Ecto neural progenitor cell (in vitro differentiated cells): ENCODE results near the gene ESRP2.

ENCODE experiments used
- DNase-seq: peaks from one replicate; pipeline ENCODE4 v3.0.0-alpha.2; 2018; ENCODE audit warnings: low spot score

ESRP2 gene

DNA sequence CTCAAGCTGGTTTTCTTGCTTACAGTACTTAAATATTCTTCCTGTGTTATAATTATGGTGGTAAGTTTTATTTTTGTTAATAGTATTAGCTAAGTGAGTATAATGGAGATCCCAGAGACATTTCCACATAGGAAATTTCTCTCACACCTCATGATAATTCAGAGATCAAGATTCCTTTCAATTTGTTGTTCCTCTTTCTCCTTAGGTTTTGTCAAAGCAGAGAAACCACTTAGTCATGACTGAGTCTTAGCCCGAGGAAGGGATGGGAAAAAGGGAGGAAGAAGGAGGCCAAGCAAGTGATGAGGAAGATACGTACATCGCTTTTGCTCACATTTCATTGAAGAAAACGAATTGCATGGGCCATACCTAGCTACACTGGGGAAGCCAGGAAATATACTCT lies 18.4 kb downstream of the ESRP2 start:
- DNase-seq, result no peak

DNA sequence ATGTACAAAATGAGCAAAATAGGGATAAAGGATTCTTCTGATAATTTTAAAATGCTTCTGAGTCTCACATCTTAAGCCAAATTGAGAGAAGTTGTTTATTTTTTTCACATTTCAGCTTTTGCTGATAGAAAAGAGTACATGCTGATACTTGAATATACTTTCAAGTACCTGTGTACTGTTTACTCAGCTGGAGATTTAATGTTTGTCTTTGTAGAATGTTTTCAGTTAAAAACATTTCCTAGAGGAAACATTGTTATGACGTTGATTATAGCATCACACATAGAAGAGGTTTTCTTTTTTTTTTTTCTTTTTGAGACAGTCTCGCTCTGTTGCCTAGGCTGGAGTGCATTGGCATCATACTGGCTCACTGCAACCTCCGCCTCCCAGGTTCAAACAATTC lies 19.7 kb downstream of the ESRP2 start:
- DNase-seq, result no peak

DNA sequence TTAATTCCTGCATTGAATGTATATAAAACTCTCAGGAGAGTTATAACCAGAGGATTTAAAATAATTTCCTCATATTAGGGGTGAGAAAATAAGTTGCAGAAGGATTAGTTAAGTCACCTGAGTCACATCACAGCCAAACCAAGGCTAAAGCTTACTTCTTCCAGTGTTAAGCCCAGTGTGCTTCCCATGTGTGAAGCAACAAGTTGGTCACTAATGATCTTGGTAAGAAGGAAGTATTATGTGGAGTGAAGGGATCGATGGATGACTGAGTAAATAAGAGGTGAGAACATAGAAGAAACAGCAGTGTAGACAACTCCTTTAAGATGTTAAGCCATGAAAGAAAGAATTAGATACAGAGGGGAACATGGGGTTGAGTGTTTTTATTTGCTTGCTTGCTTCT lies 20.6 kb downstream of the ESRP2 start:
- no peak for DNase-seq

DNA sequence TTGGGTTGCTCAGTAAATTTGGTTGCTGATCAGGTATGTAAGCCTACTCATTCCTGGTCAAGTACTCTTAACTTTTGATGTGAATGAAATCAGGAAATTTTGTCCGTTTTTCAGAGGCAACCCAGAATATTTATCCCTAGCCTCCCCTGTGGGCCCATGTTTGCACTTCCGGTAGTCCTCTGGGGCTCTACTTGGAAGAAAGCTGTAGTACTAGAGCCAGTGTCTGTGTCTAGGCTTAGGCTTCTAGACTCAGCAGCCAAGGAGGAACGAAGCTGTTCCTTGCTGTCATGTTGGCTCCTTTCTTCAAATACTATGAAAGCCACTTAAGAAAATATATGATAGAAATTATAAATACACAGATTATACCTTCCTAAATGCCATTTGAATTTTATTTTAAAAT lies 21.2 kb downstream of the ESRP2 start:
- DNase-seq, result no peak

DNA sequence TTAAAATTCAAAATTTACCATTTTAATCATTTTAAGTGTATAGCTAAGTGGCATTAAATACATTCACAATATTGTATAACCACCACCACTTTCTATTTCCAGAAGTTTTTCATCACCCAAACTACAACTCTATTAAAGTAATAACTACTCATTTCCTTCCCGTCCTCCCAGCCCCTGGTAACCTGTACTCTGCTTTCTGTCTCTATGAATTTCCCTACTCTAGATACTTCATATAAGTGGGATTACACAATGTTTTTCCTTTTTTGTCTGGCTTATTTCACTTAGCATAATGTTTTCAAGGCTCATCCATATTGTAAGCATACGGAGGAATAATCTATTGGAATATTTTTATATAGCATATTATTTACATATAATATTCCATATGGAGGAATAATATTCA lies 29.7 kb downstream of the ESRP2 start:
- no peak for DNase-seq

DNA sequence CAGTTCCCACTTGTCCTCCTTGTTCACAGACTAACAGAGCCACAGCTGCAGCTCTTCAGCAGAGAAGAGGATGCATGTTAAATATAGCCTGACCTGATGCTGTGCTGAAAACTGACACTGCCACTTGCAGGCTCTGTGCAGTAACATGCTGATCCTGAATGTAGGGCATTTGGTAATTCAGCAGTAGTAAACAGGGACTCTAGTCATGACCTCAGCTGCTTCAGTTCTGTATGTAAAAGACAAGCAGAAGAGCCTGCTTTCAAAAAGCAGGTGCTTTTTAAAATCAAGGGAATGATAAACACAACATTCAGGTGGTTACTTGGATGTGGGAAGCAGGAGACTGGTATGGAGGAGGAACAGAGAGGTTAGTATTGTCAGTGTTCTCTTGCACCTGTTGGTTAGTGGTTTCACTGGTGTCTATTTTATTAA lies 33.8 kb downstream of the ESRP2 start:
- no peak for DNase-seq

DNA sequence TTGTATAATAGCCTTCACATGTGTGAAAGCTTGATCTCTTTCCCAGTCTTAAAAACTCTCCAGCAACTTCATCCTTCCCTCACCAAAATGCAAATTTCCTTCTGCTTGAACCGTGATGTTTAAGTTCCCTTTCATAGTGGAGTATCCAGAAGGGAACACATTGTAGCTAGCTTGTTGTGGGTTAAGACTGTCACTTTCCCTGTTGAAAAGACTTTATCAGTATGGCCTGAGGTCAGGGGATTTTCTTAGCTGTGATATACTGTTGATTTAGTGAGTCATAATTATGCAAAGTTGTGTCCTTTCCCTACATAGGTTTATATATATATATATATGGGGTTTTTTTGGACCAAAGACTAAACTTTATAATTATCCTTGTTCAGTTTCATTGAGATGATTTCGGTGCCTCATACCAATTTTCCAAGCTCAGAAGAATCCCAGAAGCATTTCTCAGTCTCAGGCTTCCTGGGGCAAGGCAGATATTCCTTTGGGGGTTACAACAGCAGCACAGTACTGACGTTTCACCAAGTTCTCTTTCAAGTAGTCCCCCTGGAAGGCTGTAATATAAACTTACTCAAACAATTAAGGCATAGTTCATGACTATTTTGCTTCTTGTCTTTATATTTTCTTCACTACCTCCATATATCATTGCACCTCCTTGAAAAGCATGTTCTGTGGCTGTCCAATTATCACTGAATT lies 35.7 kb downstream of the ESRP2 start:
- no peak for DNase-seq

DNA sequence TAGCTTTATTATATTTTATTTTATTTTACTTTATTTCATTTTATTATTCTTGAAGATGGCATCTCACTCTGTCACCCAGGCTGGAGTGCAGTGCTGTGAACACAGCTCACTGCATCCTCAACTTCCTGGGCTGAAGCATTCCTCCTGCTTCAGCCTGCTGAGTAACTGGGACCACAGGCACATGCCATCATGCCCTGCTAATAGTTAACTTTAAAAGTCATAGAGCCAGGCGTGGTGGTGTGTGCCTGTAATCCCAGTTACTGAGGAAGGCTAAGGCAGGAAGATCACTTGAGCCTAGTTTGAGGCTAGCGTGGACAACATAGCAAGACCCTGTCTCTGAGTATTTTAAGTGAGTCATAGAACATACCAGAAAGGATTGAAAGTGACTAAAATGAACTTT lies 38.7 kb downstream of the ESRP2 start:
- DNase-seq, result no peak

DNA sequence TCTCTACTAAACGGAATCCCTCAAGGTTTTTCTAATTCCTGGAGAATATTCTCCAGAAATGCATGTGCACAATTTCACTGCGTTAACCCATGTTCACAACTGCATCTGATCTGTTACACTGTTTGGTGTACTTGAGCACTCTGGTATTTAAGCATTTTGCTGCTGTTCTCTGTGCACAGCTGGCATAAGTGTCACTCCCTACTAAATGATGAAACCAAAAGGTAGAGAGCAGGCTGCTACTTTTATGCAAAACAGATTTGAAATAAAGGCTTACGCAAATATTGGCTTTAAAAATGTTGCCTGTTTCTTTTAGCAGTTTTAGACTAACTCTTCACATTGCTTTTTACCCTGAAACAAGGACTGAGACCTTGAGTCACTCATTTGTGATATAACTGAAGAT lies 41.7 kb downstream of the ESRP2 start:
- no peak for DNase-seq

DNA sequence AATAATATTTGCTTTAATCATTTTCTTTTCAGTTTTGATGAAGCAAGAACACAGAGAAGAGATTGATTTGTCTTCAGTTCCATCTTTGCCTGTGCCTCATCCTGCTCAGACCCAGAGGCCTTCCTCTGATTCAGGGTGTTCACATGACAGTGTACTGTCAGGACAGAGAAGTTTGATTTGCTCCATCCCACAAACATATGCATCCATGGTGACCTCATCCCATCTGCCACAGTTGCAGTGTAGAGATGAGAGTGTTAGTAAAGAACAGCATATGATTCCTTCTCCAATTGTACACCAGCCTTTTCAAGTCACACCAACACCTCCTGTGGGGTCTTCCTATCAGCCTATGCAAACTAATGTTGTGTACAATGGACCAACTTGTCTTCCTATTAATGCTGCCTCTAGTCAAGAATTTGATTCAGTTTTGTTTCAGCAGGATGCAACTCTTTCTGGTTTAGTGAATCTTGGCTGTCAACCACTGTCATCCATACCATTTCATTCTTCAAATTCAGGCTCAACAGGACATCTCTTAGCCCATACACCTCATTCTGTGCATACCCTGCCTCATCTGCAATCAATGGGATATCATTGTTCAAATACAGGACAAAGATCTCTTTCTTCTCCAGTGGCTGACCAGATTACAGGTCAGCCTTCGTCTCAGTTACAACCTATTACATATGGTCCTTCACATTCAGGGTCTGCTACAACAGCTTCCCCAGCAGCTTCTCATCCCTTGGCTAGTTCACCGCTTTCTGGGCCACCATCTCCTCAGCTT lies 45.0 kb downstream of the ESRP2 start:
- no peak for DNase-seq

DNA sequence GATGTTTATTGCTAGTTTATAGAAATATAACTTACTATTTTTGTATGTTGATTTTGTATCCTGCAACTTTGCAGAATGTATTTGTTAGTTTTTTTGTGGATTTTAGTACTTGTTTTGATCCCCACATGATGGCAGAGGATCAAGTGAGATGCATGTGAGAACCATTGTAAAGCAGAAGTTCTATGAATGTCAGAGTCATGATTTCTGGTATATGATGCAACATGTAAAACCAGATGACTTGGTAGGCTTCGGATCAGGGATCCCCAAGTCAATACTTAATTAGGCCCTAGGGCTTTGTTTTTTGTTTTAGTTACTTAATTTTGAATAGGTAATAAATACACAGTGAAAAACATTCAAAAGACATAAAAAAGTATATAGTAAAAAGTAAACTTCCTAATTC lies 45.8 kb downstream of the ESRP2 start:
- no peak for DNase-seq

DNA sequence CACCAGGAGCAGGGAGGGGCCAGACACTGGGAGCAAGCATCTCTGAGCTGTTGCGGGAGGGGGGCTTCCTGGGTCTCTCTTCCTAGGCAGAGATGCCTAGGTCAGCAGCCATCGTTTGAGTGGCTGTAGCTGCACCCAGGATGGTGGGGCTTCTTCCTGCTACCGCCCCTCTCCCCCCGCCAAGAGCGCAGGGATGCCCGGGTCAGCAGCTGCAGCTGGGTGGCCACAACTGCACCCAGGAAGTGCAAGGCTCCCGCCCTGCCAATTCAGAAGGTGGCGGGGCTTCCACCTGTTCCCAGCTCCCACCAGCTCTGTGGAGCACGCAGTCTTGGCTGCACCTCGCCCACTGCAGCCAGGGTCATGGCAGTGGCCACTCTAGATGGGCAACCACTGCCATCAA lies 47.8 kb downstream of the ESRP2 start:
- no peak for DNase-seq

DNA sequence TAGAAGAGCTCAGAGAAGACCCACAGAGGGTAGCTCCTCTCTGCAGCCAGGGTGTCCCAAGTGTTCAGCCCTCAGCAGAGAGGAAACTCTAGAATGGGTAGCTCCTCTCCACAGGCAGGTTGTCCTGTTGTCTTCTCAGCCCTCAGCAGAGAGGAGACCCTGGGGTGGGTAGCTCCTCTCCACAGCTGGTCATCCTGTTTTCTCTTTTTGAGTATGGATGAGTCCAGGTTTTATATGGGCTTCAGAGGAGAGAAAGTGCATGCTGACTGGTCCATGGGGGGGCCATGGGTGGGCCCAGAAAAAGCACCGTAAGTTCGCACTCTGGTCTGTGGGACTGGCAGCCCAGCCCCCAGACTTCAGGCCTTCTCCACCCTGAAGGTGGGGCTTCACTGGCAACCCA lies 48.4 kb downstream of the ESRP2 start:
- DNase-seq, result no peak

DNA sequence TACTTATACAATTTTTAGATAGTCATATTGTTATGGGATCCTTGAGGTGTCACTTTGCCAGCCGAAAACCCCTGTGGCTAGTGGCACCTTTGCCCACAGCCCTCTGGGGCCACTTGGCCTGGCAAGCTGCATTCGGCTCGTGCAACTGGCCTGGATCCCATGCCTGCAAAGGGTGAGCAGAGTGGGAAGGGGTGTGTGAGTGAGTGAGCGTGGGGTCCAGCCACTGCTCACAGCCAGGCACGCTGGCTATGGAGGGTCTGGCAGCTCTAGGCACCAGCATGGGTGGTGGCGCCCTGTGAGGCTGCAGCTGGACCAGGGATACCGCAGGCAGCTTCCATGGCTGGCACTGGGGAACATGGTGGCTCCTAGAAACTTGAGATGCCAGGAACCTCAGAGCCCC lies 49.0 kb downstream of the ESRP2 start:
- no peak for DNase-seq

DNA sequence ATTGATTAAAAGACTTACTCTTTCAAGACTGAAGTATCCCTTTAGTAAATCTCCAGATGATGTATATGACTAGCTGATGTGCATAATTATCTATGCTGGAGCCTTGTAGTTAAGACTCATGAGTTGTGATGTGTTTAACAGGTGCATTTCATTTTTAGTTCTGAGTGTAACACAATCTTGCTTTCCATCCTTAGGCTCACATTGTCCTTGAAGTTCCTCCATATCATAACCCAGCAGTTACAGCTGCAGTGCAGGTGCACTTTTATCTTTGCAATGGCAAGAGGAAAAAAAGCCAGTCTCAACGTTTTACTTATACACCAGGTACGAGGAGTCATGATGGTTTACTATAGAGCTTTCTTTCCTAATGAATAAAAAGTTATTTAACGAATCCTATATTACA lies 52.9 kb downstream of the ESRP2 start:
- DNase-seq, result no peak

DNA sequence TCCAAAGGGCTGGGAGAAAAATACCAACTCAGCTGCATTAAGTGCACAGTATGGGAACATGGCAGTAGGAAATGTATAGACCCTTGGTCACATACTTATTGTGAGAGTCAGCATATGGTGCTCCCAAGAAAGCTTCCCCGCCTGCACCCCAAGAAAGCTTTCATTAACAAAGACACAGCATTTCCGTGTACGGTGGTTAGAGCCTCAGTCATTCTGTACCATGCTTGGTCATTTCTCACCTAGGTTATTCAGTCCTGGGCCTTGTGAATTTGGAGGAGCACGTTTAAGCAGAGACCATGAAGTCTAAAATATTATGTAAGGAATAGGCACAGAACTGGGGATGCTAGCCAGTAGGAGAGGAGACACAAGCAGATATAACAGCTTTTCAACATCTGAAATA lies 56.1 kb downstream of the ESRP2 start:
- no peak for DNase-seq

DNA sequence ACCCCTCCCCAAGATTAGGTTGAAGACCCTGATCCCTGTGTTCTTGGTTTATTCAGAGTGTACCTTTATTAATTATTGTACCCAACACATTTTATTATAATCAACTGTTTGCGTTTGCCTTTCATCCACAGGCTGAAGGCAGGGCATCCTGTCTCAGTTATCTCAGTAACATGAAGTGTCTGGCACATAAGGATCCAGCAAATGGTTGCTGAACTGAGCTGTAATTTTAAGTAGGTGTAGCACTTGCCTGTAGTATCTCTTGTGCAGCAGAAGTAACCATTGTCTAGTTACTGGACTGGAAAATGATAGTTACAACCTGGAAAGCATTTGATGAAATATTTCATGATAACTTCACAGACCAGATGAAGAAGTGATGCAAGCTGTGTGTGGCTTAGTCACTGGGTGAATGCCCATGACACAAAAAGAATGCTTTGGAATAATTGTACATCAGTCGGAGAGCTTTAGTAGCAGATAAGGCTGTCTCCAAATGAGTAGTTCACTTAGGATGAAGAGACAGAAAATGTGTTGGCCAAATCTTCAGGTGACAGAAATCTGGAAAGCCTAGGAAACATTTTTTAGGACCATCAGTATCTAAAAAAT lies 56.6 kb downstream of the ESRP2 start:
- no peak for DNase-seq
